ENCODE results near the gene VAV2.

The VAV2 gene

DNA sequence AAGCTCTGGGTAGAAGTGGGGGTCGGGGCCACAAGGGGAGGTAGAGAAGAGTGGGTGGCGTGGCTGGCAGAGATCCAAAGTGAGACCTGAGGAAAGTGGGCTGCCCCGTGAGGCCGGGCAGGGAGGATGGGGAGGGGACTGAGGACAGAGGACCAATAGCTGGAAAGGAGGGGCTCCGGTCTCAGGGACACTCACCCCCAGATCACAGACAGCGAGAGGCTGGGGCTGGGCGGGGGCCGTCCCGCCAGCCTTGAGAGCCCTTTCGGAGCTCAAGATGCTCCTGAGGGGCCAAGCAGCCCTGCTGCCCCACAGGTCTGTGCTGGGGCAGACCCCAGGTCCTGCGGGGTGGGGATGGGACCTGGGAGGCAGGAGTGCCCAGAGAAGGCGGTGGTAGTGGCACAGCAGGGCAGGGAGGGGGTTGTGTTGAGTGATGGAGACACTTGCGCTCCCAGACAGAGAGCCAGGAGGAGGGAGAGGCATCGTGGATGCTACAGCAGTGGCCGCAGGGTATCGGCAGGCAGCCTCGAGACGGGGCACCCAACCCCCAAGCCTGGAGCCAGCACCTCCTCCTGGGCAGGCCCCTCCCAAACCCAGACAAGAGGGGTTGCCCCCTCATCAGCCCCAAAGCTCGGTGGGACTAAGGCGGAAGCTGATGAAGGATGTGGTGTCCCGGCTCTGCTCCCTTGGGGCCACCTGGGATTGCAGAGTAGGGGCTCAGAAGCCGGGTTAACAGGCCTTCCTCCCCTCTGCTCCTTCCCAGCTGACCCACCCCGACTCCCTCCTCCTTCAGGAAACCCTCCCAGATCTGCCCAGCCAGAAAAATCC is 257.3 kb downstream of the VAV2 start:
- no peak for TF ChIP-seq ESRRG (CRISPR knock-in tag; IDR thresholded peaks at IDR 0.05)
- TF ChIP-seq, protein P1, sequence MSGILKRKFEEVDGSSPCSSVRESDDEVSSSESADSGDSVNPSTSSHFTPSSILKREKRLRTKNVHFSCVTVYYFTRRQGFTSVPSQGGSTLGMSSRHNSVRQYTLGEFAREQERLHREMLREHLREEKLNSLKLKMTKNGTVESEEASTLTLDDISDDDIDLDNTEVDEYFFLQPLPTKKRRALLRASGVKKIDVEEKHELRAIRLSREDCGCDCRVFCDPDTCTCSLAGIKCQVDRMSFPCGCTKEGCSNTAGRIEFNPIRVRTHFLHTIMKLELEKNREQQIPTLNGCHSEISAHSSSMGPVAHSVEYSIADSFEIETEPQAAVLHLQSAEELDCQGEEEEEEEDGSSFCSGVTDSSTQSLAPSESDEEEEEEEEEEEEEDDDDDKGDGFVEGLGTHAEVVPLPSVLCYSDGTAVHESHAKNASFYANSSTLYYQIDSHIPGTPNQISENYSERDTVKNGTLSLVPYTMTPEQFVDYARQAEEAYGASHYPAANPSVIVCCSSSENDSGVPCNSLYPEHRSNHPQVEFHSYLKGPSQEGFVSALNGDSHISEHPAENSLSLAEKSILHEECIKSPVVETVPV (CRISPR knock-in tag; IDR thresholded peaks at IDR 0.05), result no peak

GRCh38 chr9:133733796-133734533 is 258.2 kb downstream of the VAV2 start:
- no peak for ATAC-seq
- TF ChIP-seq CSDC2 (CRISPR knock-in tag; IDR thresholded peaks at IDR 0.05) (no peak), PATZ1 (CRISPR knock-in tag; IDR thresholded peaks at IDR 0.05; ENCODE audit: borderline replicate concordance) (no peak), ZFP30 (CRISPR knock-in tag; IDR thresholded peaks at IDR 0.05) (no peak), TOX (CRISPR knock-in tag; IDR thresholded peaks at IDR 0.05; ENCODE audit: borderline replicate concordance) (no peak), ESRRG (CRISPR knock-in tag; IDR thresholded peaks at IDR 0.05) (no peak), ZC3H10 (CRISPR knock-in tag; IDR thresholded peaks at IDR 0.05) (no peak), PPARA (CRISPR knock-in tag; IDR thresholded peaks at IDR 0.05; ENCODE audit: borderline replicate concordance) (no peak), ZFP3 (CRISPR knock-in tag; IDR thresholded peaks at IDR 0.05) (no peak), GLIS3 (CRISPR knock-in tag; IDR thresholded peaks at IDR 0.05) (no peak), ISL1 (CRISPR knock-in tag; IDR thresholded peaks at IDR 0.05) (no peak), TCF4 (CRISPR knock-in tag; IDR thresholded peaks at IDR 0.05; ENCODE audit: borderline replicate concordance) (no peak)
- TF ChIP-seq, protein P1 (CRISPR knock-in tag; IDR thresholded peaks at IDR 0.05), result no peak

More for the DNA sequence above, 257.3 kb downstream of the VAV2 start:
- ATAC-seq, result no peak

- no peak for ATAC-seq
- TF ChIP-seq CSDC2 (CRISPR knock-in tag; IDR thresholded peaks at IDR 0.05), result no peak
- TF ChIP-seq TOX (CRISPR knock-in tag; IDR thresholded peaks at IDR 0.05; ENCODE audit: borderline replicate concordance), result no peak
- TF ChIP-seq PPARA (CRISPR knock-in tag; IDR thresholded peaks at IDR 0.05; ENCODE audit: borderline replicate concordance), result no peak
- no peak for TF ChIP-seq ZNF565 (CRISPR knock-in tag; conservative IDR thresholded peaks at IDR 0.05; ENCODE audit: low read depth)
- no peak for TF ChIP-seq ESRRG (CRISPR knock-in tag; IDR thresholded peaks at IDR 0.05)
- no peak for TF ChIP-seq ARNTL (CRISPR knock-in tag; IDR thresholded peaks at IDR 0.05; ENCODE audit: borderline replicate concordance, low read depth)
- no peak for TF ChIP-seq SNAI2 (CRISPR knock-in tag; IDR thresholded peaks at IDR 0.05)
- no peak for TF ChIP-seq BACH2 (CRISPR knock-in tag; IDR thresholded peaks at IDR 0.05; ENCODE audit: borderline replicate concordance)
- TF ChIP-seq ZNF70 (CRISPR knock-in tag; IDR thresholded peaks at IDR 0.05), result no peak
- TF ChIP-seq GLIS3 (CRISPR knock-in tag; IDR thresholded peaks at IDR 0.05), result no peak
- no peak for TF ChIP-seq ZFP30 (CRISPR knock-in tag; IDR thresholded peaks at IDR 0.05)
- no peak for TF ChIP-seq ZNF8 (CRISPR knock-in tag; IDR thresholded peaks at IDR 0.05)
- no peak for TF ChIP-seq POU6F1 (CRISPR knock-in tag; IDR thresholded peaks at IDR 0.05; ENCODE audit: borderline replicate concordance, low read depth)
- no peak for TF ChIP-seq PATZ1 (CRISPR knock-in tag; IDR thresholded peaks at IDR 0.05; ENCODE audit: borderline replicate concordance)
- TF ChIP-seq RARB (CRISPR knock-in tag; IDR thresholded peaks at IDR 0.05), result no peak
- no peak for TF ChIP-seq TCF4 (CRISPR knock-in tag; IDR thresholded peaks at IDR 0.05; ENCODE audit: borderline replicate concordance)
Observed at GRCh38 chr9:133733421-133733795, 258.7 kb downstream of the VAV2 start.
